CD4-positive, alpha-beta T cell (primary cell): ENCODE measurements around the gene CSHL1. TPM values are rescaled to one million over a fixed set of nuclear protein-coding genes. Genes with fewer than 3 reads are reported as not detected.

ENCODE experiments used
- ATAC-seq: fragments of 200-7000 bp; cut with Tn5 transposase; one replicate; pipeline ENCODE4 v1.10.0; 2022; ENCODE audit warnings: mild to moderate bottlenecking; ENCODE audit not compliant: poor library complexity
- CTCF ChIA-PET: fragments of 350-600 bp; sonication (Branson Sonifier 250); formaldehyde crosslinking; loops from one replicate; lab custom pipeline; 2021; ENCODE audit warnings: antibody characterized with exemption, inconsistent platforms; lab: Charles Lee
- POLR2A ChIA-PET: fragments of 350-600 bp; sonication (Branson Sonifier 250); formaldehyde crosslinking; loops from one replicate; lab custom pipeline; 2021; ENCODE audit warnings: antibody characterized with exemption, inconsistent platforms; lab: Charles Lee
- DNase-seq, 14 experiments: peaks; one replicate each; pipeline ENCODE4 v3.0.0-alpha.2; 2013 to 2020; ENCODE audit warnings: mixed read lengths in 2 of 14
- H3K27ac ChIP-seq, 2 donors: one replicate each; pipeline versions ENCODE4 v1.5.1 to v1.7.0; 2013; ENCODE audit warnings: low read length in 2 of 2, low read depth in 1 of 2, mild to moderate bottlenecking in 1 of 2
- H3K27me3 ChIP-seq, 2 experiments: 1 replicate in 1 of 2; 2 replicates in 1 of 2; pipeline versions ENCODE4 v1.6.1 to v1.7.0; 2013; ENCODE audit warnings: low read length in 2 of 2, control low read depth in 1 of 2, mild to moderate bottlenecking in 1 of 2, moderate library complexity in 1 of 2; ENCODE audit not compliant: insufficient read depth in 2 of 2, control insufficient read depth in 1 of 2
- H3K36me3 ChIP-seq: one replicate; pipeline ENCODE4 v1.6.1; 2013; ENCODE audit warnings: low read length, control low read depth; ENCODE audit not compliant: insufficient read depth
- H3K4me1 ChIP-seq: one replicate; pipeline ENCODE4 v1.6.1; 2013; ENCODE audit warnings: low read length, control low read depth; ENCODE audit not compliant: insufficient read depth
- H3K4me3 ChIP-seq: one replicate; pipeline ENCODE4 v1.5.1; 2013; ENCODE audit warnings: mild to moderate bottlenecking, low read length, moderate library complexity
- H3K9me3 ChIP-seq, 2 experiments: 1 replicate in 1 of 2; 2 replicates in 1 of 2; pipeline versions ENCODE4 v1.6.1 to v1.7.0; 2013; ENCODE audit warnings: low read length in 2 of 2, mild to moderate bottlenecking in 2 of 2, control low read depth in 1 of 2, moderate library complexity in 1 of 2; ENCODE audit not compliant: control insufficient read depth in 1 of 2, insufficient read depth in 1 of 2
- H3K27ac Mint-ChIP-seq: one replicate; pipeline ENCODE4 v1.8.0; 2020; ENCODE audit warnings: mixed read lengths
- H3K27me3 Mint-ChIP-seq: one replicate; pipeline ENCODE4 v1.8.0; 2021; ENCODE audit warnings: mixed read lengths
- H3K36me3 Mint-ChIP-seq: one replicate; pipeline ENCODE4 v1.8.0; 2021; ENCODE audit warnings: low read depth, mixed read lengths
- H3K4me1 Mint-ChIP-seq: one replicate; pipeline ENCODE4 v1.8.0; 2021; ENCODE audit warnings: low read depth, mixed read lengths
- H3K4me3 Mint-ChIP-seq: one replicate; pipeline ENCODE4 v1.8.0; 2020; ENCODE audit warnings: mild to moderate bottlenecking, mixed read lengths
- H3K9me3 Mint-ChIP-seq: one replicate; pipeline ENCODE4 v1.8.0; 2020; ENCODE audit warnings: mixed read lengths
- CTCF ChIP-seq: fragments of 200-600 bp; IDR thresholded peaks from one replicate; pipeline ENCODE4 v1.8.0; 2022; ENCODE audit warnings: antibody characterized with exemption, mild to moderate bottlenecking
- intact Hi-C, 2 experiments: fragments of 100-400 bp; cut with DNase I in 1 of 2; cut with micrococcal nuclease in 1 of 2; formaldehyde crosslinking; loops; one replicate each; pipeline versions ENCODE4 v1.15.1 to v1.9.0; 2023 to 2025; cut with DNase I, micrococcal nuclease
- total RNA-seq, 174 experiments: library from RNA in 2 of 174; stranded (reverse) in 2 of 174; gene quantifications; one replicate each; pipeline ENCODE4 v1.2.3 and lab custom pipeline; 2021 to 2026

CSHL1 gene
- total RNA-seq, 2 experiments from 2014 or later: not detected

GRCh38 chr17:63930951-63931575 is 20.0 kb upstream of the CSHL1 start:
- H3K4me3 ChIP-seq: peak overlapping the region; percentile 69
- CTCF ChIA-PET: interaction anchor here (1.2 to 1.4 kb wide), 4 partner anchors 12 to 95 kb away, joined by 3 to 6 read pairs (median 4); no protein-coding TSS in a partner anchor
- peak overlapping the region; percentile 92 for H3K4me3 Mint-ChIP-seq
- intact Hi-C loops: loop anchor here in 1 of 2 experiments (5.0 kb wide), 1 partner anchor 56 kb away; no protein-coding TSS in a partner anchor
- peak; percentile 78 for ATAC-seq
- no peaks in the 10 kb centered on the region for H3K27me3 ChIP-seq
- H3K27me3 Mint-ChIP-seq: no peaks in the 10 kb centered on the region
- H3K27ac ChIP-seq: peak overlapping the region; percentile 60 to 63
- H3K9me3 ChIP-seq: no peaks in the 10 kb centered on the region
- TF ChIP-seq CTCF: no peak
- peak overlapping the region; percentile 92 for H3K27ac Mint-ChIP-seq
- H3K36me3 Mint-ChIP-seq: peaks cover 10% of the 10 kb centered on the region
- H3K36me3 ChIP-seq: peaks cover 25% of the 10 kb centered on the region
- DNase-seq: peak; percentile 24 to 85 (median 60)
- H3K9me3 Mint-ChIP-seq: no peaks in the 10 kb centered on the region
- H3K4me1 ChIP-seq: peaks cover 33% of the 10 kb centered on the region
- H3K4me1 Mint-ChIP-seq: peaks cover 26% of the 10 kb centered on the region
- POLR2A ChIA-PET: interaction anchor here (0.6 to 2.4 kb wide), 8 partner anchors 15 to 215 kb away, joined by 3 to 20 read pairs (median 7); partner anchors contain the start of genes ERN1 and ICAM2

- Histone ChIP-seq H3K27me3 (no peaks in the 10 kb centered on the region), H3K27ac (peak overlapping the region in 1 of 2 donors; percentile 63), H3K4me1 (peaks cover 33% of the 10 kb centered on the region), H3K36me3 (peaks cover 25% of the 10 kb centered on the region), H3K4me3 (no peak overlapping the region), H3K9me3 (no peaks in the 10 kb centered on the region)
- Mint-ChIP-seq H3K27ac (peak overlapping the region; percentile 92), H3K9me3 (no peaks in the 10 kb centered on the region), H3K36me3 (peaks cover 10% of the 10 kb centered on the region), H3K4me3 (peak overlapping the region; percentile 92), H3K4me1 (peaks cover 26% of the 10 kb centered on the region), H3K27me3 (no peaks in the 10 kb centered on the region)
- POLR2A ChIA-PET: interaction anchor here (0.8 kb wide), 1 partner anchor 68 kb away, joined by 3 read pairs; the partner anchor contains the start of gene PRR29
- DNase-seq (no peak), ATAC-seq (no peak)
- no peak for TF ChIP-seq CTCF
- intact Hi-C loops: loop anchor here in 1 of 2 experiments (5.0 kb wide), 1 partner anchor 57 kb away; no protein-coding TSS in a partner anchor
- CTCF ChIA-PET: interaction anchor here (0.6 to 1.8 kb wide), 4 partner anchors 11 to 96 kb away, joined by 3 to 5 read pairs (median 3); no protein-coding TSS in a partner anchor
Measured at GRCh38 chr17:63929860-63930766, 19.1 kb upstream of the CSHL1 start.

GRCh38 chr17:63928966-63929695 is 18.1 kb upstream of the CSHL1 start:
- H3K27me3 ChIP-seq: no peaks in the 10 kb centered on the region
- H3K9me3 ChIP-seq: no peaks in the 10 kb centered on the region
- ATAC-seq: no peak
- POLR2A ChIA-PET: no interaction called here
- TF ChIP-seq CTCF: no peak
- intact Hi-C loops: no loop called here
- no peaks in the 10 kb centered on the region for H3K9me3 Mint-ChIP-seq
- DNase-seq: no peak
- peaks cover 33% of the 10 kb centered on the region for H3K4me1 ChIP-seq
- H3K27ac Mint-ChIP-seq: no peak overlapping the region
- H3K4me3 ChIP-seq: no peak overlapping the region
- H3K27me3 Mint-ChIP-seq: no peaks in the 10 kb centered on the region
- H3K36me3 ChIP-seq: peaks cover 25% of the 10 kb centered on the region
- H3K4me1 Mint-ChIP-seq: peaks cover 26% of the 10 kb centered on the region
- peak overlapping the region; percentile 25 for H3K4me3 Mint-ChIP-seq
- CTCF ChIA-PET: interaction anchor here (1.3 to 2.2 kb wide), 3 partner anchors 10 to 113 kb away, joined by 3 to 8 read pairs (median 5); no protein-coding TSS in a partner anchor
- H3K27ac ChIP-seq: no peak overlapping the region
- peaks cover 10% of the 10 kb centered on the region for H3K36me3 Mint-ChIP-seq
